H1 (cell line): ENCODE results near the gene MPP2. TPM values are rescaled to one million over a fixed set of nuclear protein-coding genes. Genes with fewer than 3 reads are reported as not detected.

Experiments
- CTCF ChIA-PET: fragments of 300-600 bp; sonication (Branson Sonifier 250); formaldehyde crosslinking; loops from one replicate; lab custom pipeline; 2021; ENCODE audit not compliant: partially characterized antibody; lab: Charles Lee
- POLR2A ChIA-PET: fragments of 300-600 bp; sonication (Branson Sonifier 250); formaldehyde crosslinking; loops from one replicate; lab custom pipeline; 2021; ENCODE audit warnings: inconsistent platforms; ENCODE audit not compliant: partially characterized antibody; lab: Charles Lee
- DNase-seq, 2 experiments: peaks; one replicate each; pipeline versions ENCODE4 v3.0.0 to v3.0.0-alpha.2; 2010 to 2022; ENCODE audit warnings: low spot score in 2 of 2, low read depth in 1 of 2, mixed read lengths in 1 of 2
- FAIRE-seq: peaks from 2 replicates; lab custom pipeline; 2011; peaks lifted over from hg19 to GRCh38; lab: Jason Lieb, UNC
- H2AFZ ChIP-seq: 2 replicates; pipeline ENCODE4 v1.8.1; 2012; ENCODE audit warnings: low read length, inconsistent platforms
- H2AK5ac ChIP-seq: 2 replicates; pipeline ENCODE4 v1.6.1; 2013; ENCODE audit warnings: low read depth, low read length
- H2BK120ac ChIP-seq: replicated peaks from 2 replicates; pipeline ENCODE3; 2013; ENCODE audit warnings: low read depth, low read length, inconsistent platforms
- H2BK12ac ChIP-seq: 2 replicates; pipeline ENCODE4 v1.6.1; 2013; ENCODE audit warnings: low read depth, low read length
- H2BK15ac ChIP-seq: 2 replicates; pipeline ENCODE4 v1.6.1; 2013; ENCODE audit warnings: low read length
- H2BK20ac ChIP-seq: 2 replicates; pipeline ENCODE4 v1.6.1; 2013; ENCODE audit warnings: low read length
- H2BK5ac ChIP-seq: 2 replicates; pipeline ENCODE4 v1.6.1; 2013; ENCODE audit warnings: low read depth, low read length
- H3K14ac ChIP-seq: 2 replicates; pipeline ENCODE4 v1.6.1; 2013; ENCODE audit warnings: inconsistent platforms; ENCODE audit not compliant: insufficient read length
- H3K18ac ChIP-seq: 2 replicates; pipeline ENCODE4 v1.6.1; 2013; ENCODE audit warnings: low read length; ENCODE audit errors: extremely low read depth
- H3K23ac ChIP-seq: 2 replicates; pipeline ENCODE4 v1.6.1; 2013; ENCODE audit warnings: inconsistent platforms; ENCODE audit not compliant: insufficient read length
- H3K23me2 ChIP-seq: 2 replicates; pipeline ENCODE4 v1.6.1; 2013; ENCODE audit warnings: low read depth, low read length
- H3K27ac ChIP-seq: 2 replicates; pipeline ENCODE4 v1.6.1; 2011; ENCODE audit warnings: low read depth, low read length, inconsistent platforms
- H3K27me3 ChIP-seq, 4 experiments: replicated peaks in 1 of 4; 1 replicate in 1 of 4; 2 replicates in 3 of 4; pipeline versions ENCODE4 v1.6.1 to v1.8.1; 2011 to 2013; ENCODE audit warnings: low read length in 3 of 4, mild to moderate bottlenecking in 3 of 4, inconsistent platforms in 2 of 4, mixed read lengths in 2 of 4, moderate library complexity in 1 of 4; ENCODE audit not compliant: control insufficient read depth in 3 of 4, insufficient read depth in 3 of 4; ENCODE audit errors: extremely low read depth in 1 of 4
- H3K36me3 ChIP-seq, 4 experiments: 2 replicates each; pipeline versions ENCODE4 v1.6.1 to v1.8.1; 2011 to 2013; ENCODE audit warnings: mild to moderate bottlenecking in 4 of 4, low read length in 3 of 4, moderate library complexity in 2 of 4, control low read depth in 1 of 4, inconsistent platforms in 1 of 4; ENCODE audit not compliant: insufficient read depth in 4 of 4, control insufficient read depth in 2 of 4
- H3K4ac ChIP-seq: replicated peaks from 2 replicates; pipeline ENCODE3; 2013; ENCODE audit warnings: low read length, low read depth, mixed read lengths, inconsistent platforms; ENCODE audit not compliant: insufficient read length
- H3K4me1 ChIP-seq, 4 experiments: replicated peaks in 1 of 4; 1 replicate in 1 of 4; 2 replicates in 3 of 4; pipeline versions ENCODE4 v1.6.1 to v1.8.1; 2011 to 2013; ENCODE audit warnings: low read length in 3 of 4, inconsistent platforms in 2 of 4, mixed read lengths in 1 of 4; ENCODE audit not compliant: insufficient read depth in 4 of 4, control insufficient read depth in 3 of 4
- H3K4me2 ChIP-seq, 2 experiments: 2 replicates each; pipeline versions ENCODE4 v1.6.1 to v1.8.1; 2011 to 2013; ENCODE audit warnings: low read depth in 2 of 2, low read length in 2 of 2, control low read depth in 1 of 2, inconsistent platforms in 1 of 2, mild to moderate bottlenecking in 1 of 2; ENCODE audit not compliant: insufficient read depth in 1 of 2
- H3K4me3 ChIP-seq, 4 experiments: fragments of 200-600, 300-600 bp in 1 of 4; sonication (generic), shearing (Covaris generic), sonication (Bioruptor Twin) in 1 of 4; 2 replicates each; pipeline versions ENCODE4 v1.5.1 to v1.8.1; 2011 to 2016; ENCODE audit warnings: low read length in 4 of 4, low read depth in 3 of 4, control low read depth in 2 of 4, inconsistent platforms in 2 of 4, mild to moderate bottlenecking in 2 of 4, mixed read lengths in 1 of 4, moderate library complexity in 1 of 4; ENCODE audit not compliant: insufficient read depth in 2 of 4; ENCODE audit errors: extremely low read depth in 1 of 4
- H3K56ac ChIP-seq: replicated peaks from 2 replicates; pipeline ENCODE3; 2013; ENCODE audit warnings: low read depth, mild to moderate bottlenecking, mixed read lengths, low read length, inconsistent platforms; ENCODE audit not compliant: insufficient read length
- H3K79me1 ChIP-seq: 2 replicates; pipeline ENCODE4 v1.6.1; 2013; ENCODE audit warnings: low read depth, low read length, control low read depth
- H3K79me2 ChIP-seq, 2 experiments: 2 replicates each; pipeline versions ENCODE4 v1.6.1 to v1.8.1; 2012 to 2013; ENCODE audit warnings: low read length in 2 of 2, mild to moderate bottlenecking in 2 of 2, inconsistent platforms in 1 of 2; ENCODE audit not compliant: insufficient read depth in 2 of 2, control insufficient read depth in 1 of 2
- H3K9ac ChIP-seq, 4 experiments: replicated peaks in 1 of 4; 1 replicate in 1 of 4; 2 replicates in 3 of 4; pipeline versions ENCODE4 v1.6.1 to v1.8.1; 2011 to 2013; ENCODE audit warnings: low read depth in 3 of 4, low read length in 3 of 4, control low read depth in 2 of 4, mild to moderate bottlenecking in 2 of 4, moderate library complexity in 2 of 4, inconsistent platforms in 1 of 4; ENCODE audit errors: extremely low read depth in 1 of 4
- H3K9me3 ChIP-seq, 2 experiments: 2 replicates each; pipeline versions ENCODE4 v1.6.1 to v1.8.1; 2012 to 2013; ENCODE audit warnings: mild to moderate bottlenecking in 2 of 2, moderate library complexity in 2 of 2, control low read depth in 1 of 2, inconsistent platforms in 1 of 2, low read depth in 1 of 2, low read length in 1 of 2, mixed read lengths in 1 of 2; ENCODE audit not compliant: insufficient read depth in 2 of 2
- H4K20me1 ChIP-seq, 2 experiments: replicated peaks in 1 of 2; 2 replicates each; pipeline versions ENCODE3 to v1.8.1; 2011 to 2013; ENCODE audit warnings: inconsistent platforms in 2 of 2, low read length in 2 of 2, mild to moderate bottlenecking in 1 of 2; ENCODE audit not compliant: insufficient read depth in 2 of 2, control insufficient read depth in 1 of 2
- H4K5ac ChIP-seq: 2 replicates; pipeline ENCODE4 v1.6.1; 2013; ENCODE audit warnings: low read length, low read depth, mixed read lengths, inconsistent platforms; ENCODE audit not compliant: insufficient read length
- H4K8ac ChIP-seq: 2 replicates; pipeline ENCODE4 v1.8.0; 2013; ENCODE audit warnings: mild to moderate bottlenecking, moderate library complexity, low read length, inconsistent platforms; ENCODE audit not compliant: insufficient read depth; ENCODE audit errors: extremely low read depth
- H4K91ac ChIP-seq: replicated peaks from 2 replicates; pipeline ENCODE3; 2013; ENCODE audit warnings: low read length, mixed read lengths, inconsistent platforms; ENCODE audit not compliant: insufficient read length
- CTCF ChIP-seq, 3 experiments: IDR thresholded peaks; 1 replicate in 2 of 3; 2 replicates in 1 of 3; pipeline versions ENCODE4 v1.5.1 to v1.6.1; 2011; ENCODE audit warnings: low read length in 3 of 3, mild to moderate bottlenecking in 3 of 3, inconsistent platforms in 2 of 3, low read depth in 1 of 3, moderate library complexity in 1 of 3; ENCODE audit not compliant: insufficient read depth in 1 of 3; ENCODE audit errors: control extremely low read depth in 1 of 3
- EZH2 ChIP-seq: fragments of 200-600 bp; sonication (generic); IDR thresholded peaks from 2 replicates; pipeline ENCODE4 v1.7.1; 2012; ENCODE audit warnings: low read depth, mild to moderate bottlenecking, moderate library complexity, low read length, inconsistent platforms; ENCODE audit not compliant: severe bottlenecking
- FOSL1 ChIP-seq: IDR thresholded peaks from 2 replicates; pipeline ENCODE4 v1.6.1; 2011; ENCODE audit warnings: mild to moderate bottlenecking, low read depth, low read length, moderate library complexity; ENCODE audit not compliant: insufficient read depth
- KDM5A ChIP-seq: fragments of 200-600 bp; IDR thresholded peaks from 2 replicates; pipeline ENCODE4 v1.7.1; 2012; ENCODE audit warnings: mild to moderate bottlenecking, low read length, inconsistent platforms, mixed read lengths
- RNF2 ChIP-seq: fragments of 200-900, 300-1000 bp; sonication (generic); IDR thresholded peaks from 2 replicates; pipeline ENCODE4 v1.7.1; 2016; ENCODE audit warnings: borderline replicate concordance, low read depth, mild to moderate bottlenecking, antibody characterized with exemption, low read length; ENCODE audit not compliant: poor library complexity, severe bottlenecking; ENCODE audit errors: missing control alignments
- SUZ12 ChIP-seq: fragments of 200-600 bp; sonication (generic); IDR thresholded peaks from 2 replicates; pipeline ENCODE4 v1.6.1; 2012; ENCODE audit warnings: mild to moderate bottlenecking, inconsistent platforms, low read length, moderate library complexity, mixed read lengths
- USF2 ChIP-seq: IDR thresholded peaks from 2 replicates; pipeline ENCODE4 v1.6.1; 2011; ENCODE audit warnings: low read length, improper control_type of control experiment
- WGBS, 2 experiments: shearing (Covaris generic) in 1 of 2; methylation state at CpG; one replicate each; pipeline versions ENCODE4 v1.1.6 to v1.1.7; 2013 to 2015; ENCODE audit warnings: low lambda C conversion rate in 2 of 2, mixed read lengths in 2 of 2, inconsistent platforms in 1 of 2, low coverage in 1 of 2, missing lambda C conversion rate in 1 of 2; ENCODE audit not compliant: insufficient replicate concordance in 2 of 2, insufficient coverage in 1 of 2, insufficient read length in 1 of 2; ENCODE audit errors: extremely low coverage in 1 of 2, missing lambda C conversion rate in 1 of 2; 5-methylcytosine and 5-hydroxymethylcytosine counted together
- polyA plus RNA-seq, 7 experiments: library from polyadenylated mRNA; depleted of rRNA in 3 of 7; stranded (reverse) in 5 of 7; unstranded in 2 of 7; fragments of >200 nt in 5 of 7; fragments of 200-250 nt in 2 of 7; gene quantifications; 1 replicate in 5 of 7; 2 replicates in 1 of 7; 4 replicates in 1 of 7; pipeline versions ENCODE4 v1.2.1 to v1.2.3, GENCODE V29; 2011 to 2013; ENCODE audit warnings: missing spikeins in 2 of 7, mixed read lengths in 2 of 7
- total RNA-seq: library from RNA; stranded (reverse); fragmentation: NEBNext Ultra II Directional; extraction: Animal tissue kit (Norgen Biotek cat#: 25700); gene quantifications from 2 replicates; pipeline ENCODE4 v1.2.1, GENCODE V29; 2021

MPP2 gene
- total and polyA plus RNA-seq, 2 of the 8 experiments (the other 6 are each of a cell fraction or from before 2014, with no cell fraction given): 30.9 to 34.1 TPM

- Histone ChIP-seq H3K56ac (no peak within 1 kb of the TSS), H3K23ac (no peak within 1 kb of the TSS), H3K27ac (no peak within 1 kb of the TSS), H2AK5ac (no peak within 1 kb of the TSS), H2AFZ (peak within 1 kb of the TSS; percentile 48), H3K18ac (no peak within 1 kb of the TSS), H2BK20ac (no peak within 1 kb of the TSS), H3K4me1 (peaks cover 0 to 5% (median 1%) of the 10 kb centered on the region in 4 experiments; a peak in 2 of 7 replicates), H3K79me2 (no peaks in the 10 kb centered on the region), H3K4ac (no peak within 1 kb of the TSS), H3K4me2 (peak within 1 kb of the TSS; percentile 30 to 72; a peak in 3 of 4 replicates), H4K91ac (no peak within 1 kb of the TSS), H3K9me3 (no peaks in the 10 kb centered on the region), H3K14ac (no peak within 1 kb of the TSS), H4K5ac (no peak within 1 kb of the TSS), H4K20me1 (no peaks in the 10 kb centered on the region), H4K8ac (no peak within 1 kb of the TSS), H3K23me2 (no peaks in the 10 kb centered on the region), H3K36me3 (no peaks in the 10 kb centered on the region), H2BK5ac (no peak within 1 kb of the TSS), H3K9ac (no peak within 1 kb of the TSS), H2BK15ac (no peak within 1 kb of the TSS), H2BK120ac (no peak within 1 kb of the TSS), H3K79me1 (no peaks in the 10 kb centered on the region), H3K27me3 (peaks cover 0 to 3% (median 0%) of the 10 kb centered on the region in 4 experiments; a peak in 2 of 7 replicates), H2BK12ac (no peak within 1 kb of the TSS), H3K4me3 (peak within 1 kb of the TSS in 3 of 4 experiments; percentile 9 to 46 (median 23); a peak in 5 of 8 replicates)
- POLR2A ChIA-PET: interaction anchor here (1.1 to 1.8 kb wide), 6 partner anchors 15 to 71 kb away, joined by 3 to 6 read pairs (median 3); partner anchors contain the start of gene MPP3
- peak in 1 of 2 experiments; percentile 63 for DNase-seq
- CTCF ChIA-PET: interaction anchor here (0.6 to 3.2 kb wide), 42 partner anchors 9 to 270 kb away, joined by 3 to 27 read pairs (median 5); partner anchors contain the start of genes CFAP97D1 and MPP3
- WGBS, 2 experiments: 44% methylated on average over 16 of the region's 17 CpGs; no CpG with 5 or more reads in 1 of the 2 experiments
- TF ChIP-seq RNF2 (no peak), EZH2 (no peak), USF2 (no peak), FOSL1 (no peak), SUZ12 (no peak), KDM5A (no peak), CTCF (IDR thresholded peaks at IDR 0.05; ENCODE audit: control extremely low read depth in 1 of 3, insufficient read depth in 1 of 3, low read depth in 1 of 3, low read length in 3 of 3) (peak in 1 of 3 experiments; percentile 0; a peak in 1 of 4 replicates)
- no peak for FAIRE-seq
Measured at GRCh38 chr17:43846963-43847371, 60.4 kb downstream of the MPP2 start, which contains the start of gene CD300LG. TSS of gene CD300LG (plus strand) at chr17:43847176. CDS start at chr17:43847217, 41 bp downstream.
